HepG2 (cell line): Measurements from ENCODE around the gene RABEPK. TPM values are rescaled to one million over a fixed set of nuclear protein-coding genes. Genes with fewer than 3 reads are reported as not detected.
A peak's percentile ranks its signal among the peaks of the same experiment; 100 is the strongest.

ENCODE experiments used
- ARNT ChIP-seq: fragments of 450-650 bp; IDR thresholded peaks from 2 replicates; pipeline ENCODE4 v1.6.1; 2017
- ARNT2 ChIP-seq: sonication (generic); formaldehyde crosslinking; IDR thresholded peaks from 2 replicates; pipeline ENCODE4 v1.8.0; 2022; ENCODE audit warnings: mild to moderate bottlenecking, low read depth, missing genetic modification reagents, moderate library complexity
- HMG20A ChIP-seq: IDR thresholded peaks from 2 replicates; pipeline ENCODE4 v1.6.1; 2016; ENCODE audit warnings: borderline replicate concordance
- NCOR1 ChIP-seq: fragments of 200-600 bp; sonication (generic); IDR thresholded peaks from 2 replicates; pipeline ENCODE4 v1.7.0; 2017; ENCODE audit warnings: antibody characterized with exemption, low read length, borderline replicate concordance
- PHB2 ChIP-seq: fragments of 450-650 bp; IDR thresholded peaks from 2 replicates; pipeline ENCODE4 v1.6.1; 2018; ENCODE audit not compliant: partially characterized antibody
- REL ChIP-seq: sonication (generic); formaldehyde crosslinking; conservative IDR thresholded peaks from 2 replicates; pipeline ENCODE4 v1.8.0; 2022; ENCODE audit warnings: mild to moderate bottlenecking, missing genetic modification reagents, moderate library complexity
- REPIN1 ChIP-seq: sonication (generic); formaldehyde crosslinking; IDR thresholded peaks from 2 replicates; pipeline ENCODE4 v1.8.0; 2022; ENCODE audit warnings: missing genetic modification reagents, low read depth, mild to moderate bottlenecking, borderline replicate concordance
- SIN3A ChIP-seq: IDR thresholded peaks from 2 replicates; pipeline ENCODE4 v1.6.1; 2011; ENCODE audit warnings: low read depth, mild to moderate bottlenecking, control low read depth, low read length, borderline replicate concordance
- TCF7 ChIP-seq: sonication (generic); IDR thresholded peaks from 2 replicates; pipeline ENCODE4 v1.6.1; 2016; ENCODE audit warnings: antibody characterized with exemption, low read depth
- ZNF569 ChIP-seq: sonication (generic); formaldehyde crosslinking; IDR thresholded peaks from 2 replicates; pipeline ENCODE4 v1.5.0; 2020; ENCODE audit warnings: mild to moderate bottlenecking, missing genetic modification reagents, moderate library complexity, borderline replicate concordance
- ZNF7 ChIP-seq: IDR thresholded peaks from 2 replicates; pipeline ENCODE4 v1.6.1; 2016; ENCODE audit warnings: missing biosample characterization, missing genetic modification reagents
- ZNF703 ChIP-seq: sonication (generic); formaldehyde crosslinking; IDR thresholded peaks from 2 replicates; pipeline ENCODE4 v1.5.1; 2020; ENCODE audit warnings: missing genetic modification reagents, mild to moderate bottlenecking, moderate library complexity, borderline replicate concordance
- ZNF737 ChIP-seq: sonication (generic); formaldehyde crosslinking; IDR thresholded peaks from 2 replicates; pipeline ENCODE4 v1.5.0; 2020; ENCODE audit warnings: missing genetic modification reagents, mild to moderate bottlenecking, borderline replicate concordance
- ZNF768 ChIP-seq: sonication (generic); formaldehyde crosslinking; IDR thresholded peaks from 2 replicates; pipeline ENCODE4 v1.4.0; 2020; ENCODE audit warnings: missing genetic modification reagents
- ZNF879 ChIP-seq: sonication (generic); formaldehyde crosslinking; IDR thresholded peaks from 2 replicates; pipeline ENCODE4 v1.8.1; 2023; ENCODE audit warnings: missing genetic modification reagents
- polyA plus RNA-seq, 8 experiments: library from polyadenylated mRNA; depleted of rRNA in 3 of 8; stranded (reverse) in 7 of 8; unstranded in 1 of 8; fragments of >200 nt; fragmentation: Illumina TruSeq in 4 of 8; extraction: Trizol in 4 of 8; gene quantifications; 2 replicates each; pipeline versions ENCODE4 v1.2.1 to v1.2.3, GENCODE V29; 2011 to 2016; ENCODE audit warnings: low read depth in 4 of 8, missing spikeins in 1 of 8, mixed read lengths in 1 of 8; ENCODE audit not compliant: insufficient read depth in 1 of 8
- total RNA-seq, 5 experiments: library from RNA; depleted of rRNA; stranded (reverse); fragments of >200 nt; fragmentation: Illumina TruSeq; extraction: Trizol; gene quantifications; 2 replicates each; pipeline ENCODE4 v1.2.3, GENCODE V29; 2016; ENCODE audit warnings: low read depth in 1 of 5
- TF ChIP-seq, protein P1 (sequence below): sonication (generic); formaldehyde crosslinking; IDR thresholded peaks from 2 replicates; pipeline ENCODE4 v1.5.0; 2020; ENCODE audit warnings: mild to moderate bottlenecking, missing genetic modification reagents
- TF ChIP-seq, protein P2 (sequence below): sonication (generic); formaldehyde crosslinking; IDR thresholded peaks from 2 replicates; pipeline ENCODE4 v1.5.0; 2020; ENCODE audit warnings: mild to moderate bottlenecking, missing genetic modification reagents
- TF ChIP-seq, protein P3 (sequence below): sonication (generic); formaldehyde crosslinking; IDR thresholded peaks from 2 replicates; pipeline ENCODE4 v1.4.0; 2020; ENCODE audit warnings: missing genetic modification reagents
- TF ChIP-seq, protein P4 (sequence below): sonication (generic); formaldehyde crosslinking; IDR thresholded peaks from 2 replicates; pipeline ENCODE4 v1.4.0; 2020; ENCODE audit warnings: mild to moderate bottlenecking, missing genetic modification reagents
- TF ChIP-seq, protein P5 (sequence below): sonication (generic); formaldehyde crosslinking; IDR thresholded peaks from 2 replicates; pipeline ENCODE4 v1.4.0; 2020; ENCODE audit warnings: mild to moderate bottlenecking, missing genetic modification reagents

Gene RABEPK
- total and polyA plus RNA-seq, 2 of the 13 experiments (the other 11 are each of a cell fraction or from before 2014, with no cell fraction given): 75.5 to 90.0 TPM

DNA sequence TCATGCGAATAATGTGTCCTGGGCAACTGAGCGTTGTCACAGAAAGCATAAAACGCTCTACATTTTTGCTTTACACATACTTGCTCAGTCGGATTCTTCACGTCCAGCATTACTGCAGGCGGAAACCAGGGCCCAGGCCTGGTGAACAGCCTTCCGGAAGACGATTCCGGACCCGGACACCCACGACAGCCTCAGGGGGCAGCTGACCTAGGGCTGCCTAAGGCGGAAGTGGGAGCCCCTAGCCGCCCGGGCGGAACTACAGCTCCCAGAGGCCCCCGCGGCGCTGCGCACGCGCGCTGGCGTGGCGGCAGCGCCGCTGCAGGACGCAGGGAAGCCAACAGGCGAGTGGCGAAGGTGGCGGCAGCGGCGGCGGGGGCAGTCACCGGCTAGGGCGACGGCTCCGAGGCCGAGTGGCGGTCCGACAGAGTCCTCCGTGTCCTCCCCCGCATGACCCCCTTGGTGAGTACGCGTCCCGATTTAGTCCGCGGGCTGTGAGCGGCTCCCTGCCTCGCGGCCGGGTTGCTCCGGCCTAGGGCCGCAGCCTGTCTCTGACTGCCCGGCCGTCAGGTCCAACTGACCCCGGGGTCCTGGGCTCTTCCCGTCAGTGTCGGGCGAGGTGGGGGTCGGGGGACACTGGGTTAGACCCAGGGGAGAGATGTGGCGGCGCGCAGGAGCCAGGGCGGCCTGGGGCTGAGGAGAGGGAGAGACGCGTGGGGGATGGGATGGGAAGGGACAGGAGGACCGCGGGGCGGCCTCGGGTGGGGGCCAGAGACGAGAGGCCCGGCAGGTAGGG lies 61.4 kb downstream of the RABEPK start, which contains the start of gene GAPVD1 (continued):
- TF ChIP-seq, protein P1, sequence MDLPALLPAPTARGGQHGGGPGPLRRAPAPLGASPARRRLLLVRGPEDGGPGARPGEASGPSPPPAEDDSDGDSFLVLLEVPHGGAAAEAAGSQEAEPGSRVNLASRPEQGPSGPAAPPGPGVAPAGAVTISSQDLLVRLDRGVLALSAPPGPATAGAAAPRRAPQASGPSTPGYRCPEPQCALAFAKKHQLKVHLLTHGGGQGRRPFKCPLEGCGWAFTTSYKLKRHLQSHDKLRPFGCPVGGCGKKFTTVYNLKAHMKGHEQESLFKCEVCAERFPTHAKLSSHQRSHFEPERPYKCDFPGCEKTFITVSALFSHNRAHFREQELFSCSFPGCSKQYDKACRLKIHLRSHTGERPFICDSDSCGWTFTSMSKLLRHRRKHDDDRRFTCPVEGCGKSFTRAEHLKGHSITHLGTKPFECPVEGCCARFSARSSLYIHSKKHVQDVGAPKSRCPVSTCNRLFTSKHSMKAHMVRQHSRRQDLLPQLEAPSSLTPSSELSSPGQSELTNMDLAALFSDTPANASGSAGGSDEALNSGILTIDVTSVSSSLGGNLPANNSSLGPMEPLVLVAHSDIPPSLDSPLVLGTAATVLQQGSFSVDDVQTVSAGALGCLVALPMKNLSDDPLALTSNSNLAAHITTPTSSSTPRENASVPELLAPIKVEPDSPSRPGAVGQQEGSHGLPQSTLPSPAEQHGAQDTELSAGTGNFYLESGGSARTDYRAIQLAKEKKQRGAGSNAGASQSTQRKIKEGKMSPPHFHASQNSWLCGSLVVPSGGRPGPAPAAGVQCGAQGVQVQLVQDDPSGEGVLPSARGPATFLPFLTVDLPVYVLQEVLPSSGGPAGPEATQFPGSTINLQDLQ (CRISPR knock-in tag): no peak
- TF ChIP-seq ARNT (no peak), PHB2 (no peak), ZNF7 (no peak), REPIN1 (peak; percentile 53), ZNF768 (CRISPR knock-in tag) (peak; percentile 49; the same call in 1 of the 2 replicates), TCF7 (no peak), REL (CRISPR knock-in tag) (peak; percentile 73; the same call in 1 of the 2 replicates), ZNF569 (CRISPR knock-in tag) (no peak), ZNF879 (CRISPR knock-in tag) (peak; percentile 77; the same call in 1 of the 2 replicates), ZNF737 (CRISPR knock-in tag) (peak; percentile 68; the same call in 1 of the 2 replicates), HMG20A (CRISPR knock-in tag) (no peak), ZNF703 (CRISPR knock-in tag) (0 out of 2 replicates have a peak, but pooled peaks have one; percentile 35), SIN3A (peak; percentile 65; the same call in 1 of the 2 replicates), NCOR1 (no peak; the same call in 1 of the 2 replicates), ARNT2 (CRISPR knock-in tag) (no peak)
- TF ChIP-seq, protein P2, sequence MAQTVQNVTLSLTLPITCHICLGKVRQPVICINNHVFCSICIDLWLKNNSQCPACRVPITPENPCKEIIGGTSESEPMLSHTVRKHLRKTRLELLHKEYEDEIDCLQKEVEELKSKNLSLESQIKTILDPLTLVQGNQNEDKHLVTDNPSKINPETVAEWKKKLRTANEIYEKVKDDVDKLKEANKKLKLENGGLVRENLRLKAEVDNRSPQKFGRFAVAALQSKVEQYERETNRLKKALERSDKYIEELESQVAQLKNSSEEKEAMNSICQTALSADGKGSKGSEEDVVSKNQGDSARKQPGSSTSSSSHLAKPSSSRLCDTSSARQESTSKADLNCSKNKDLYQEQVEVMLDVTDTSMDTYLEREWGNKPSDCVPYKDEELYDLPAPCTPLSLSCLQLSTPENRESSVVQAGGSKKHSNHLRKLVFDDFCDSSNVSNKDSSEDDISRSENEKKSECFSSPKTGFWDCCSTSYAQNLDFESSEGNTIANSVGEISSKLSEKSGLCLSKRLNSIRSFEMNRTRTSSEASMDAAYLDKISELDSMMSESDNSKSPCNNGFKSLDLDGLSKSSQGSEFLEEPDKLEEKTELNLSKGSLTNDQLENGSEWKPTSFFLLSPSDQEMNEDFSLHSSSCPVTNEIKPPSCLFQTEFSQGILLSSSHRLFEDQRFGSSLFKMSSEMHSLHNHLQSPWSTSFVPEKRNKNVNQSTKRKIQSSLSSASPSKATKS (CRISPR knock-in tag): no peak
- TF ChIP-seq, protein P3, sequence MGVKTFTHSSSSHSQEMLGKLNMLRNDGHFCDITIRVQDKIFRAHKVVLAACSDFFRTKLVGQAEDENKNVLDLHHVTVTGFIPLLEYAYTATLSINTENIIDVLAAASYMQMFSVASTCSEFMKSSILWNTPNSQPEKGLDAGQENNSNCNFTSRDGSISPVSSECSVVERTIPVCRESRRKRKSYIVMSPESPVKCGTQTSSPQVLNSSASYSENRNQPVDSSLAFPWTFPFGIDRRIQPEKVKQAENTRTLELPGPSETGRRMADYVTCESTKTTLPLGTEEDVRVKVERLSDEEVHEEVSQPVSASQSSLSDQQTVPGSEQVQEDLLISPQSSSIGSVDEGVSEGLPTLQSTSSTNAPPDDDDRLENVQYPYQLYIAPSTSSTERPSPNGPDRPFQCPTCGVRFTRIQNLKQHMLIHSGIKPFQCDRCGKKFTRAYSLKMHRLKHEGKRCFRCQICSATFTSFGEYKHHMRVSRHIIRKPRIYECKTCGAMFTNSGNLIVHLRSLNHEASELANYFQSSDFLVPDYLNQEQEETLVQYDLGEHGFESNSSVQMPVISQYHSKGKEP (CRISPR knock-in tag): no peak
- TF ChIP-seq, protein P4, sequence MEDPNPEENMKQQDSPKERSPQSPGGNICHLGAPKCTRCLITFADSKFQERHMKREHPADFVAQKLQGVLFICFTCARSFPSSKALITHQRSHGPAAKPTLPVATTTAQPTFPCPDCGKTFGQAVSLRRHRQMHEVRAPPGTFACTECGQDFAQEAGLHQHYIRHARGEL (CRISPR knock-in tag): no peak
- TF ChIP-seq, protein P5, sequence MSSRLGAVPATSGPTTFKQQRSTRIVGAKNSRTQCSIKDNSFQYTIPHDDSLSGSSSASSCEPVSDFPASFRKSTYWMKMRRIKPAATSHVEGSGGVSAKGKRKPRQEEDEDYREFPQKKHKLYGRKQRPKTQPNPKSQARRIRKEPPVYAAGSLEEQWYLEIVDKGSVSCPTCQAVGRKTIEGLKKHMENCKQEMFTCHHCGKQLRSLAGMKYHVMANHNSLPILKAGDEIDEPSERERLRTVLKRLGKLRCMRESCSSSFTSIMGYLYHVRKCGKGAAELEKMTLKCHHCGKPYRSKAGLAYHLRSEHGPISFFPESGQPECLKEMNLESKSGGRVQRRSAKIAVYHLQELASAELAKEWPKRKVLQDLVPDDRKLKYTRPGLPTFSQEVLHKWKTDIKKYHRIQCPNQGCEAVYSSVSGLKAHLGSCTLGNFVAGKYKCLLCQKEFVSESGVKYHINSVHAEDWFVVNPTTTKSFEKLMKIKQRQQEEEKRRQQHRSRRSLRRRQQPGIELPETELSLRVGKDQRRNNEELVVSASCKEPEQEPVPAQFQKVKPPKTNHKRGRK: no peak
